Natural killer cell (primary cell): ENCODE data around the gene CDX1. TPM values are rescaled to one million over a fixed set of nuclear protein-coding genes. Genes with fewer than 3 reads are reported as not detected.

Experiments used
- ATAC-seq, 3 donors: fragments of 150-1000 bp in 2 of 3; fragments of 200-7000 bp in 1 of 3; cut with Tn5 transposase; 1 replicate in 1 of 3; 2 replicates in 2 of 3; pipeline ENCODE4 v1.10.0; 2021; ENCODE audit warnings: mild to moderate bottlenecking in 2 of 3, moderate library complexity in 2 of 3
- DNase-seq, 2 donors: peaks; one replicate each; pipeline versions ENCODE4 v3.0.0 to v3.0.0-alpha.2; 2013 to 2021; ENCODE audit warnings: mixed read lengths in 1 of 2
- H3K27ac ChIP-seq: one replicate; pipeline ENCODE4 v1.5.1; 2013; ENCODE audit warnings: mild to moderate bottlenecking, low read length
- H3K27me3 ChIP-seq: one replicate; pipeline ENCODE4 v1.6.1; 2013; ENCODE audit warnings: low read length; ENCODE audit not compliant: control insufficient read depth, insufficient read depth
- H3K36me3 ChIP-seq: one replicate; pipeline ENCODE4 v1.6.1; 2013; ENCODE audit warnings: low read length; ENCODE audit not compliant: control insufficient read depth, insufficient read depth
- H3K4me1 ChIP-seq: one replicate; pipeline ENCODE4 v1.6.1; 2013; ENCODE audit warnings: low read length; ENCODE audit not compliant: control insufficient read depth, insufficient read depth
- H3K4me3 ChIP-seq: one replicate; pipeline ENCODE4 v1.5.1; 2013; ENCODE audit warnings: low read length
- H3K9me3 ChIP-seq: one replicate; pipeline ENCODE4 v1.6.1; 2013; ENCODE audit warnings: low read length; ENCODE audit not compliant: control insufficient read depth, insufficient read depth
- H3K27ac Mint-ChIP-seq, 2 donors: one replicate each; pipeline ENCODE4 v1.8.0; 2022; ENCODE audit warnings: mild to moderate bottlenecking in 2 of 2, mixed read lengths in 2 of 2, moderate library complexity in 1 of 2
- H3K27me3 Mint-ChIP-seq, 2 donors: one replicate each; pipeline ENCODE4 v1.8.0; 2022; ENCODE audit warnings: low read depth in 2 of 2, mixed read lengths in 2 of 2
- H3K36me3 Mint-ChIP-seq: one replicate; pipeline ENCODE4 v1.8.0; 2022; ENCODE audit warnings: mixed read lengths
- H3K4me1 Mint-ChIP-seq, 2 donors: one replicate each; pipeline ENCODE4 v1.8.0; 2022; ENCODE audit warnings: mixed read lengths in 2 of 2
- H3K4me3 Mint-ChIP-seq: one replicate; pipeline ENCODE4 v1.8.0; 2022; ENCODE audit warnings: mild to moderate bottlenecking, moderate library complexity, mixed read lengths
- H3K9me3 Mint-ChIP-seq, 2 donors: one replicate each; pipeline ENCODE4 v1.8.0; 2022; ENCODE audit warnings: mixed read lengths in 2 of 2
- WGBS: methylation state at CpG from one replicate; pipeline ENCODE4 v1.1.7; 2013; ENCODE audit warnings: missing lambda C conversion rate; ENCODE audit not compliant: insufficient coverage; 5-methylcytosine and 5-hydroxymethylcytosine counted together
- intact Hi-C: fragments of 100-400 bp; cut with micrococcal nuclease; formaldehyde crosslinking; loops from one replicate; pipeline ENCODE4 v1.14.2; 2022
- total RNA-seq, 4 donors: library from RNA; stranded (reverse); fragments of 120-200 nt in 1 of 4; gene quantifications; one replicate each; pipeline versions ENCODE4 v1.2.3 to v1.2.4, GENCODE V29; 2013 to 2022
- TF ChIP-seq, protein P1 (sequence below): fragments of 200-600 bp; IDR thresholded peaks from one replicate; pipeline ENCODE4 v1.8.0; 2022; ENCODE audit warnings: antibody characterized with exemption

The CDX1 gene
- total RNA-seq, 3 donors from 2014 or later (not counting 1 experiment from before 2014, with no cell fraction given) = not detected

DNA sequence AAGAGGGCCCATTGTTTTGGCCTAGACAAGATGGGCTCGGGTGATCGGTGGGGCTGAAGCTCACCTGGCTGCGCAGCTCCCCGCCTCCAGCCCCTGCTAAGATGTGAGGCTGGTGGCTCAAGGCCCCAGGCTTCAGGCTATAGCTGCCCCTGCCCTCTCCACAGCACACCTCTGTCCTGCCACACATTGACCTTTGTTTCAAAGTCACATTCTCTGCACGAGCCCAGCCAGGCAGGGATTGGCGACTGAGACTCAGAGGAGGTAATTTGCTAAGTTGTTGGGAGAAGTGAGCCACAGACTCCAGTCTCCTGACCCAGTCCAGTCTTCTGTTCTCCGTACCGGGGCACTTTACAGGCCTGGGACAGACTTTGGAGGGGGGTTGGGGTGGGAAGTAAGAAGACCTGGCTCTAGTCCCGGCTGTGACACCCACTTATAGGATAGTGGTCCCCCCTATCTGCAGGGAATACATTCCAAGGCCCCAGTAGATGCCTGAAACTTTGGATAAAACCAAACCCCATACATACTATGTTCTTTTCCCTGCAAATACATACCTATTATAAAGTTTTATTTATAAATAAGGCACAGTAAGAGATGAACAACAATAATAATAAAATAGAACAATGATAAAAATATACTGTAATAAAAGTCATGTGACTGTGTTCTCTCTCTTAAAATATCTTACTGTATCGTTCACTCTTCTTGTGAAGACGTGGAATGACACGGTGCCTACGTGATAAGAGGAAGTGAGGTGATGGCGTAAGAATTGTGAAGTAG lies 24.2 kb upstream of the CDX1 start:
- peak overlapping the region in 1 of 2 donors; percentile 77 for H3K27ac Mint-ChIP-seq
- no peaks in the 10 kb centered on the region for H3K9me3 ChIP-seq
- no peak overlapping the region for H3K4me3 ChIP-seq
- H3K27me3 ChIP-seq = no peaks in the 10 kb centered on the region
- TF ChIP-seq, protein P1, sequence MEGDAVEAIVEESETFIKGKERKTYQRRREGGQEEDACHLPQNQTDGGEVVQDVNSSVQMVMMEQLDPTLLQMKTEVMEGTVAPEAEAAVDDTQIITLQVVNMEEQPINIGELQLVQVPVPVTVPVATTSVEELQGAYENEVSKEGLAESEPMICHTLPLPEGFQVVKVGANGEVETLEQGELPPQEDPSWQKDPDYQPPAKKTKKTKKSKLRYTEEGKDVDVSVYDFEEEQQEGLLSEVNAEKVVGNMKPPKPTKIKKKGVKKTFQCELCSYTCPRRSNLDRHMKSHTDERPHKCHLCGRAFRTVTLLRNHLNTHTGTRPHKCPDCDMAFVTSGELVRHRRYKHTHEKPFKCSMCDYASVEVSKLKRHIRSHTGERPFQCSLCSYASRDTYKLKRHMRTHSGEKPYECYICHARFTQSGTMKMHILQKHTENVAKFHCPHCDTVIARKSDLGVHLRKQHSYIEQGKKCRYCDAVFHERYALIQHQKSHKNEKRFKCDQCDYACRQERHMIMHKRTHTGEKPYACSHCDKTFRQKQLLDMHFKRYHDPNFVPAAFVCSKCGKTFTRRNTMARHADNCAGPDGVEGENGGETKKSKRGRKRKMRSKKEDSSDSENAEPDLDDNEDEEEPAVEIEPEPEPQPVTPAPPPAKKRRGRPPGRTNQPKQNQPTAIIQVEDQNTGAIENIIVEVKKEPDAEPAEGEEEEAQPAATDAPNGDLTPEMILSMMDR = no peak
- WGBS = 80% methylated on average over 14 of the region's 14 CpGs
- DNase-seq = no peak
- no peak overlapping the region for H3K27ac ChIP-seq
- H3K4me1 Mint-ChIP-seq = peaks cover 39 to 51% of the 10 kb centered on the region in 2 donors
- no peak for ATAC-seq
- H3K4me3 Mint-ChIP-seq = no peak overlapping the region
- no peaks in the 10 kb centered on the region for H3K9me3 Mint-ChIP-seq
- no peaks in the 10 kb centered on the region for H3K36me3 Mint-ChIP-seq
- H3K4me1 ChIP-seq = peaks cover 23% of the 10 kb centered on the region
- H3K36me3 ChIP-seq = no peaks in the 10 kb centered on the region
- H3K27me3 Mint-ChIP-seq = peaks cover 0 to 4% of the 10 kb centered on the region in 2 donors
- intact Hi-C loops = no loop called here

GRCh38 chr5:150142959-150143349 lies 23.6 kb upstream of the CDX1 start:
- H3K9me3 ChIP-seq = no peaks in the 10 kb centered on the region
- 78% methylated on average over 2 of the region's 4 CpGs for WGBS
- peaks cover 23% of the 10 kb centered on the region for H3K4me1 ChIP-seq
- peak overlapping the region in 1 of 2 donors; percentile 77 for H3K27ac Mint-ChIP-seq
- H3K36me3 ChIP-seq = no peaks in the 10 kb centered on the region
- H3K27me3 ChIP-seq = no peaks in the 10 kb centered on the region
- H3K9me3 Mint-ChIP-seq = no peaks in the 10 kb centered on the region
- H3K4me3 Mint-ChIP-seq = no peak overlapping the region
- peaks cover 41 to 56% of the 10 kb centered on the region in 2 donors for H3K4me1 Mint-ChIP-seq
- TF ChIP-seq, protein P1 = no peak
- H3K27ac ChIP-seq = no peak overlapping the region
- H3K36me3 Mint-ChIP-seq = no peaks in the 10 kb centered on the region
- peaks cover 0 to 4% of the 10 kb centered on the region in 2 donors for H3K27me3 Mint-ChIP-seq
- intact Hi-C loops = no loop called here
- ATAC-seq = peak; percentile 26 to 33 (median 32)
- H3K4me3 ChIP-seq = no peak overlapping the region
- DNase-seq = no peak

DNA sequence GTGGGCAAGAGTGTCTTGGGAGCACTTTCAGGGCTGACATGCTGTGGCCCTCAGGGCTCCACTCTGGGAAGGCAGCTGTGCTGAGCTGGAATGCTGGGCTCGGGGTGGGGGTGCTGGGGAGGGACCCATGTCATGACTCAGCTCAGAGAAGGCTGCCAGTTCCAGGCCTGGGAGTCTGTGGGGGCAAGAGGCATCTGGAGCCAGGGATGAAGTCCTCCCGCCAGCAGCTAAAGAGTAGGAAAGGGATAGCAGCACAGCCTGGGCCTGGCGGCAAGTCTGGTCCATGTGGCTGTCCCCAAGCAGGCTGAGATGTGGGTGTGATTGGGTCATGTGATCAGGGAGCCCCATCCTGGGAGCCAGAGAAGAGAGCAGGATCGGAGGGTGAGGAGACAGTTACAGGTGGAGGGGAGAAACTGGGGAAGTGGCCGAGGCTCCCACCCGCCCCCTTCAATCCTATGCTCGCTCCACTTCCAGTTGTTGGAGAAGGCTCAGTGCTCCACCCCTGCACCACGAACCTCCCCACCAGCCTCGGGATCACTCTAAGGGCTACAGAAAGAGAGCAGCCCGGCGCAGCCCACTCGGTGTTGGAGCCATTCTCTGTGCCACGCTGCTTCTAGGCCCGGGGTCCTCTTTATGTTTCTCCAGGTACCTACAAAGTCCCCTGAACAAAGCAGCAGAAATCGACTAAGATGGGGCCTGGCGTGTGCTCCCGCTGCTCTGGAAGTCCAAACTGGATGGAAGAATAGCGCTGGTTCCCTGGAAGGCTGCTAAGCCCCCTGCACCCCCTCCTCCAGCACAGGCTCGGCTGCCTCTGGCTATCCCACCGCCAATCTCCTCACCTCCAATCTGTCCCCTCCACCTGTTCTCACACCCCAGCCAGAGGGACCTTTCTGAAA lies 23.0 kb upstream of the CDX1 start:
- no peaks in the 10 kb centered on the region for H3K9me3 Mint-ChIP-seq

More for the DNA sequence above, 23.0 kb upstream of the CDX1 start:
- Mint-ChIP-seq H3K4me3 (peak overlapping the region; percentile 13), H3K4me1 (peaks cover 47 to 63% of the 10 kb centered on the region in 2 donors), H3K27ac (peak overlapping the region; percentile 21 to 82), H3K27me3 (peaks cover 0 to 4% of the 10 kb centered on the region in 2 donors), H3K36me3 (no peaks in the 10 kb centered on the region)
- WGBS = 92% methylated on average over 20 of the region's 20 CpGs
- DNase-seq (no peak), ATAC-seq (no peak)
- Histone ChIP-seq H3K4me1 (peaks cover 26% of the 10 kb centered on the region), H3K27me3 (no peaks in the 10 kb centered on the region), H3K9me3 (no peaks in the 10 kb centered on the region), H3K36me3 (no peaks in the 10 kb centered on the region), H3K27ac (no peak overlapping the region), H3K4me3 (no peak overlapping the region)
- TF ChIP-seq, protein P1 = no peak
- intact Hi-C loops = no loop called here
